ENCODE data around the gene RPL22L1. TPM values are rescaled to one million over a fixed set of nuclear protein-coding genes. Genes with fewer than 3 reads are reported as not detected.

The RPL22L1 gene
- polyA plus RNA-seq, 3 donors, result 26.8 to 63.8 (median 37.4) TPM

GRCh38 chr3:170911051-170911450 lies 41.1 kb upstream of the RPL22L1 start:
- H3K36me3 ChIP-seq (replicated peaks in 1 of 2; ENCODE audit: control insufficient read depth in 1 of 2, insufficient read depth in 2 of 2, low read length in 2 of 2), result no peaks in the 10 kb centered on the region
- H3K9me3 Mint-ChIP-seq, result peaks cover 10 to 44% (median 29%) of the 10 kb centered on the region in 7 donors
- peaks cover 30 to 44% (median 32%) of the 10 kb centered on the region in 3 donors for H3K27me3 Mint-ChIP-seq (ENCODE audit: low read depth in 3 of 3)
- DNase-seq, result no peak
- H3K4me1 ChIP-seq (ENCODE audit: control insufficient read depth in 1 of 2, insufficient read depth in 2 of 2, low read length in 2 of 2), result peaks cover 10 to 19% of the 10 kb centered on the region in 2 donors
- H3K9me3 ChIP-seq (replicated peaks in 1 of 2; ENCODE audit: control insufficient read depth in 1 of 2, insufficient read depth in 1 of 2, low read length in 2 of 2), result peaks cover 17 to 27% of the 10 kb centered on the region in 2 donors
- no peak overlapping the region for H3K27ac ChIP-seq (ENCODE audit: low read depth in 1 of 2, low read length in 2 of 2)
- no peak for TF ChIP-seq CTCF (IDR thresholded peaks at IDR 0.05)
- H3K9ac ChIP-seq (ENCODE audit: insufficient read depth, low read length, poor library complexity, severe bottlenecking), result no peak overlapping the region
- no peak overlapping the region for H3K4me3 ChIP-seq (replicated peaks in 1 of 3; ENCODE audit: low read depth in 2 of 3, low read length in 3 of 3)
- H3K27ac Mint-ChIP-seq, result no peak overlapping the region
- no peak overlapping the region for H3K4me3 Mint-ChIP-seq
- no peaks in the 10 kb centered on the region for H3K79me2 ChIP-seq (ENCODE audit: insufficient read depth, low read length)
- intact Hi-C loops (cut with micrococcal nuclease), result no loop called here
- 100% methylated on average over 3 of the region's 3 CpGs for WGBS (ENCODE audit: insufficient coverage)
- H3K36me3 Mint-ChIP-seq, result peaks cover 0 to 2% of the 10 kb centered on the region in 2 donors
- H2AFZ ChIP-seq (ENCODE audit: insufficient read depth, low read depth, low read length, poor library complexity, severe bottlenecking), result peak overlapping the region; percentile 12
- peaks cover 19% of the 10 kb centered on the region for H3K4me1 Mint-ChIP-seq
- no peak overlapping the region for H3K4me2 ChIP-seq (replicated peaks; ENCODE audit: extremely low read depth, low read length, poor library complexity, severe bottlenecking)
- H4K20me1 ChIP-seq (ENCODE audit: insufficient read depth, low read length), result no peaks in the 10 kb centered on the region
- peaks cover 15 to 29% of the 10 kb centered on the region in 2 donors for H3K27me3 ChIP-seq (ENCODE audit: control insufficient read depth in 2 of 2, insufficient read depth in 2 of 2, low read length in 2 of 2)

GRCh38 chr3:170910542-170910941 lies 40.5 kb upstream of the RPL22L1 start:
- H4K20me1 ChIP-seq (ENCODE audit: insufficient read depth, low read length), result no peaks in the 10 kb centered on the region
- H3K79me2 ChIP-seq (ENCODE audit: insufficient read depth, low read length), result no peaks in the 10 kb centered on the region
- peak overlapping the region; percentile 12 for H2AFZ ChIP-seq (ENCODE audit: insufficient read depth, low read depth, low read length, poor library complexity, severe bottlenecking)
- H3K9ac ChIP-seq (ENCODE audit: insufficient read depth, low read length, poor library complexity, severe bottlenecking), result no peak overlapping the region
- no peak overlapping the region for H3K4me2 ChIP-seq (replicated peaks; ENCODE audit: extremely low read depth, low read length, poor library complexity, severe bottlenecking)
- no peak for DNase-seq
- intact Hi-C loops (cut with micrococcal nuclease), result no loop called here
- H3K9me3 ChIP-seq (replicated peaks in 1 of 2; ENCODE audit: control insufficient read depth in 1 of 2, insufficient read depth in 1 of 2, low read length in 2 of 2), result peaks cover 17 to 27% of the 10 kb centered on the region in 2 donors
- peaks cover 15 to 31% of the 10 kb centered on the region in 2 donors for H3K27me3 ChIP-seq (ENCODE audit: control insufficient read depth in 2 of 2, insufficient read depth in 2 of 2, low read length in 2 of 2)
- Mint-ChIP-seq H3K4me1 (peaks cover 21% of the 10 kb centered on the region), H3K27me3 (ENCODE audit: low read depth in 3 of 3) (peaks cover 30 to 47% (median 36%) of the 10 kb centered on the region in 3 donors), H3K4me3 (peak overlapping the region in 1 of 2 donors; percentile 37), H3K9me3 (peaks cover 10 to 43% (median 29%) of the 10 kb centered on the region in 7 donors), H3K36me3 (peaks cover 0 to 2% of the 10 kb centered on the region in 2 donors), H3K27ac (no peak overlapping the region)
- no peak overlapping the region for H3K27ac ChIP-seq (ENCODE audit: low read depth in 1 of 2, low read length in 2 of 2)
- TF ChIP-seq CTCF (IDR thresholded peaks at IDR 0.05), result no peak
- H3K4me1 ChIP-seq (ENCODE audit: control insufficient read depth in 1 of 2, insufficient read depth in 2 of 2, low read length in 2 of 2), result peaks cover 10 to 19% of the 10 kb centered on the region in 2 donors
- no peaks in the 10 kb centered on the region for H3K36me3 ChIP-seq (replicated peaks in 1 of 2; ENCODE audit: control insufficient read depth in 1 of 2, insufficient read depth in 2 of 2, low read length in 2 of 2)
- H3K4me3 ChIP-seq (replicated peaks in 1 of 3; ENCODE audit: low read depth in 2 of 3, low read length in 3 of 3), result no peak overlapping the region
